HG02571 (cell line): ENCODE results near the gene CCDC148.

Experiments
- ATAC-seq: cut with Tn5 transposase; IDR thresholded peaks from one replicate; pipeline ENCODE4 v1.9.1; 2021; ENCODE audit warnings: mild to moderate bottlenecking, moderate library complexity; ENCODE audit not compliant: unreplicated experiment

CCDC148 gene

DNA sequence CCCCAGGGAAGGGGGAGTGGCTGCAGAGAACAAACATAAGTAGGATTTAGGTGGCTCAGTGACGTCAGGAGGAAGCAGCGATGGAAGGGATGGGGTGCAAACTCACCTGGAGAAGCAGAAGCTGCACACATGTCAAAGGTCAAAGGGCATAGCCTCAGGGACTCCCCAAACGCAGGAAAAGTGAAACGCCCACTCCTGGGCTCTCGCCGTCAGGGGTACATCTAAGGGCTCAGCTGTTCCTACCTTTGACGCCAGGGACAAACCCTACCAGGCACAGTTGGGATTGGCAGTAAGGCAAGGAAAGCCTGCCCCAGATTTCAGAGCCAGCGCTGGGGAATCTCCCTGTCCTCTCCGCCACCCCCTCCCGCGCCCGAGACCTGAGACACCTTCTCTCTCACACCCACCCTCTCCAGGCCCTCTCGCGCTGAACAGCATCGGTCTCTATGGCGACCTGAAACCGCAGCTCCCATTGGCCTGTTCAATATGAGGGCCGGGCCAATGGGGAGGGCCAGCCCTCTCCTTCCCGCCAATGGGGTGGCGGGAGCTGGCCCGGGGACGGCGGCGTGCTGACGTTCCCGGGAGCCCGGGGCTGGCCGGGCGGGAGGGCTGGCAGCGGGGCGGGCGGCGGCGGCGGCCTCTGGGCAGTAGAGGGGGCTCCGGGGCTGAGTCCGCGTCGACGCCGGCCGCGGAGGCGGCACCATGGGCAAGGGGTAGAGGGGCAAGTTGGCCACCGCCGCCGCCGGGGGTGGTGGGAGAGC lies at the start of gene CCDC148, which contains the start of gene PKP4:
Gene CCDC148 (minus strand): TSS at position 445 of the 758 bp plus-strand sequence. CDS start 314 bp downstream, at position 131.
Gene PKP4 (plus strand): TSS at position 644 of the 758 bp plus-strand sequence. CDS start 76,233 bp downstream, outside the sequence.
- ATAC-seq: peak; percentile 94

DNA sequence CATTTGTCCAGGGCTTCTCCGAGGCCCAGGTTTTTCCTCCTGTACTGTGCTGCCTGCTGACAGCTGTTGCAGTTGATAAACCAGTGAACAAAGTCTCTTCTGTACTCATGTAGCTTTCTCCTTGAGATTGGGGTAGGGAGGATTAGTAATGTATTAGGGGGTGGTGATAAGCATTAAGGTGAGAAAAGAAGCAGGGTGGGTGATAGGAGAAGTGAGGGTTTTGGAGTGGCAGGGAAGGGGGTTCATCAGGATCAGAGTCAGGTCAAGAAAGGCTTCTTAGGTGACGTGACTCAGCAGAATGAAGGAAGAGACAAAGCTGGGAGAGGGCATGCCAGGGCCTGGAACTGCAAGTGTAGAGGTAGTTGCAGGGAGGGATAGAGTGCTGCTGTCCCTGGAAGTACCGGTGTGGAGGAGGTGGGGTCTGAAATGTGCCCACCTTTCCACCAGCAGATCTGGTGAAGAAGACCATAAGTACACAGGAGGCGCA lies 48.9 kb upstream of the CCDC148 start:
- ATAC-seq: no peak

GRCh38 chr2:158504088-158504487 lies 47.5 kb upstream of the CCDC148 start:
- ATAC-seq: no peak

- ATAC-seq: no peak
Observed at GRCh38 chr2:158502974-158503373, 46.4 kb upstream of the CCDC148 start.

DNA sequence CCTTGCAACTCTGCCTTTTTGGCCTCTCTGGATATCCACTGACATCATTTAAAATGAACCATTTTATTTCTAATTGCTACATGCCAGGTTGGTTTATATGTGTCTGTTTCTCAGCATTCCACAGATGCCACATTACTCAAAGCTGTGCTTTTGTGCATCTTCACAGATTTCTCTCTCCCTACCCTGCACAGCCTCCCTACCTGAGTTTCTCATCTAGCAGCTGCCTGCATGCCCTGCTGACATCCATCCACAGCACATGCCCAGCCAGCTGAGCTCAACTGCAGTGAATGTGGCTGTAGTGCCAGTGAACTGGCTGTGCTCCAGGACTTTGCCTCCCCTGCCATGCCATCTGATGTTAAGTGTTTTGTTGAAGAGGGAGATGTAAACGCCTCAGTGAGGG lies 44.7 kb upstream of the CCDC148 start:
- ATAC-seq: no peak

DNA sequence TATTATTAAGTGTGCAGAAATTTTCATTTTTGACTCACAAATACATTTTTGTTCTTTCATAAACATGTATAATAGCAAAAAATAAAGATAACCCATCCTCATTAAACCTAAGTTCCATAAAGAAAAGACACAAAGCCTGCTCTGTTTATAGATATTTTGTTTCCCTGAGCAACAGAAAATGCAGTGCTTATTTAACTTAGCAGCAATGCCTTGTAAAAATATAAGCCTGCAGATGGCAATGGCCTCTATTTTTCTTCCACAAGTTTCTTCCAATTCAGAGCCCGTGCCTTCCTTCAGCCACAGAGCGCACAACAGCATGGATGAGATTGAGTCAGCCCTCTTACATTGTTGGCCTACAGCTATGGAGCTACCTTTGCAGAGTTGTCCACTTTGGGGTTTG lies 43.8 kb upstream of the CCDC148 start:
- no peak for ATAC-seq

GRCh38 chr2:158499383-158499782 lies 42.8 kb upstream of the CCDC148 start:
- no peak for ATAC-seq

GRCh38 chr2:158498749-158499136 lies 42.2 kb upstream of the CCDC148 start:
- ATAC-seq: no peak

GRCh38 chr2:158498043-158498748 lies 41.6 kb upstream of the CCDC148 start:
- ATAC-seq: no peak

DNA sequence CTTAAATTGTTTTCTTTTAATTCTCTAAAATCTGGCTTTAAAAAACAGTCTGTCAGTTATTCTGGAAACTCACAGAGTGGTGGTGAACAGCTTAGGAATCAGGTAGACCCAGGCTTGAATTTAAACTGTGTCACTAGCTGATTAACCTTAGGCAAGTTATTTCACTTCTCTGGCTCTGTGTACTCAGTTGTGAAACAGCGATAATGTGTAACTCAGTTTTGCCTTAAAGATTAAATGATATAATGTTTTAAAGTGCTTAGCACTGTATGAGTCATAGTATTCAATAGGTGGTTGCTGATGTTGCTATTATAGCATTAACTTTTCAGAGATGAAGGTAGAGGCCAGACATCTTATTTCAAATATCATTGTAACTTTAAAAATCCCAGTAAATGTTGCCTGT lies 40.9 kb upstream of the CCDC148 start:
- no peak for ATAC-seq

- no peak for ATAC-seq
Observed at GRCh38 chr2:158496986-158497385, 40.4 kb upstream of the CCDC148 start.

GRCh38 chr2:158495175-158495574 lies 38.6 kb upstream of the CCDC148 start:
- no peak for ATAC-seq

DNA sequence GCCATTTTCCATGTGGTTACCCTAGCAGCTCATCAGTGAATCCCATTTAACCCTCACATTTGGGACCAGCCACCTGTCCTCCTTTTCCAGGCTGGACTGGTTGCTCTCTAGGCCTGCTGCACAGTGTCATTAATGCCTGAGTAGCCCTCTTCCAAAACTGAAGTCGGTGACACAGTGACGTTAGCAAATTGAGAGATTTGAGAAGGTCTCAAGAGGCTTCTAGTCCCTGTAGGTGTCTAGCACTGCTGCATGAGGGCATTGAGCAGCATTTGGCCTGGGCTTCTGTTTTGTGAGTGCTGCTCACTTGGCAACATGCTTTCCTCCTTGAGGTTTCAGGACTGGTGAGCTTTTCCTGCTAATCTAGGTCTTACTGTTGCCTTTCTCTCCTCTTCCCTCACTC lies 36.9 kb upstream of the CCDC148 start:
- no peak for ATAC-seq

GRCh38 chr2:158491072-158491471 lies 34.5 kb upstream of the CCDC148 start:
- ATAC-seq: no peak

DNA sequence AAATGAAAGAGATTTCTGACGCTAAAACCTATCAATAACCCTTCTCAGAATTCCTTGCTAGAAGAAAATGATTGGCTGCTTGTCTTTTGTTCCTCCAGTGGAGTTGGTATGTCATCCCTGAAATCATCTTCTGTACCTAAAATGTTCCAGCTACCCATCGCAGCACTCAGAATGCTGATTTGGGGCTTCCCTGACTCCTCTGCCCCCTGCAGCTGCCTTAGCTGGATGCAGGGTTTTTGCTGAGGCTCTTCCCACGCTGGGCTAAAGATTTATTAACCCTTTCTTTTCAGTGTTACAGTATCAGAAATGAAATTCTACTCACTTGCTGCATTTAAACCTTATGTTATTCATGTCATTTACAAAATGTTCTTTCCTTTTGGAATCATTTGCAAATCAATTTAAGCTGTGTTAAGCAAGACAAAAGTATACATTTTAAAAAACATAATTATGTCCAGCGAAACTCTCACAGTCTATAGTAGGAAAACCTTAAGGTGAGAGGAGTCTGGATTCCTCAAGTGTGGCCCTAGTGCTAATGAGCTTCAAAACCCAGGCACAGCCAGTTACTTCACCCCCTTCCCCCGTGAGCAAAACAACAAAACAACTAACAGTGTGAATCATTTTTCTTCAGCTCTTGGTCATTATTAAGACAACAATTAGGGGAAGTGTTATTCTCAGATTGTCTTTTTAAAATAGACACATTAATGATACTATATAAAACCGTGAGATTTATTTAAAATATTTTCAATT lies 33.0 kb upstream of the CCDC148 start:
- ATAC-seq: no peak

DNA sequence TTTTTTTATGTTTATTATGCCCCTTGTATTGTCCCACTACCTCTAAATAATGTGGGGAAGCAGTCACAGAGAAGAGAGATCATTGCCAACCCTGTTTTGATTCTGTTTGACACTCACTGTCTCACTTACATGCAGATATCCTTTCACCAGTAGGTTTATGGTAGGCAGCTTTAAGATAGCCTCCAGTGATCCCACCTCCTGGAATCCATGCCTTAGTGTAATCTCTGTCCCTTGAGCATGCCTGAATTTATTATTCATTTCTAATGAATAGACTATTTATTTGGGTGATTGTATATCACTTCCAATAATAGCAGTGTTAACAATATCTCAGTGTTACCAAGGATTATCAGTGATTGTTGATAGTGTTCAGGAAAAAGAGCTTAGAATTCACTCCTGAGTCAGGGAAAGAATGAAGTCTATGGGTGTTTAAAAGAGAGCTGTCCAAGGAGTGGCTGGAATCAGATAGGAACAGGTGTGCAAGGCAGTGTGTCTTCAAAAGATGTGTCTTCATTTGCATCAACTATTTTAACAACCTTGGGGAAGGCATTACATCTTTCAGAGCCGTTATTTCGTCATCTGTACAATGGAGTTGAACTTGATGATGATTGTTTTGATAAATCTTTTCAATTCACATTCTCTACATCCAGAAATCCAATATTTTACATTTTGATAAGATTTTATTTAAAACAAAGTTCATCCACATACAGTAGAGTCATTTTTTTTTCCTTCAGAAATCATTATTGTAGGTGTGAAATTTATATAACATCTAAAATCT lies 32.1 kb upstream of the CCDC148 start:
- no peak for ATAC-seq

DNA sequence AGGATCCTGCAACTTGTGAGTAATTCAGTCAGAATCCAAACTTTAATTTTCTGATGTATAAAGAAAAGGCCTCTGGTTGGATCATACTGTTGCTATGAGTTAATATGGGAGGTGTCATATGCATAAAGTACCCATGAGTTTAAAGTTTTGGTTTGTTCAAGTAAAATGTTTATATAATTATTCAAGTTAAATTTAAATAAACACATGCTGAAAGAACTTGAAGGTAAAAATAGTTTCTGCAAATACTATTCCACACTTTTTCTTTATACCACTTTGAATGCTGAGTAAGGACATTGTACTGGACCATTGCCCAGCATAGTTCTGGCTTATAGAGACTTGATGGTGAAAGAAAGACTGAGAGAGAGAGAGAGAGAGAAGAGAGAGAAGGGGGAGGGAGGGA lies 30.9 kb upstream of the CCDC148 start:
- no peak for ATAC-seq

GRCh38 chr2:158486970-158487325 lies 30.4 kb upstream of the CCDC148 start:
- ATAC-seq: no peak

GRCh38 chr2:158486150-158486969 lies 29.8 kb upstream of the CCDC148 start:
- no peak for ATAC-seq
